ENCODE data around the gene CLVS2. TPM values are rescaled to one million over a fixed set of nuclear protein-coding genes. Genes with fewer than 3 reads are reported as not detected.

The CLVS2 gene
- polyA plus RNA-seq, 1 donor (not counting 4 experiments of a cell fraction or from before 2014, with no cell fraction given): not detected

GRCh38 chr6:122997541-122998150, 1.6 kb downstream of the CLVS2 start:
- Histone ChIP-seq H3K27ac (ENCODE audit: control insufficient read depth, insufficient read depth, low read length) (no peak overlapping the region), H4K20me1 (ENCODE audit: control insufficient read depth, extremely low read depth, insufficient read depth, low read length) (no peaks in the 10 kb centered on the region), H2AFZ (ENCODE audit: control insufficient read depth, low read length) (no peak overlapping the region), H3K9me1 (ENCODE audit: control insufficient read depth, extremely low read depth, insufficient read depth, low read length) (no peaks in the 10 kb centered on the region), H3K36me3 (ENCODE audit: control insufficient read depth in 2 of 2, extremely low read depth in 1 of 2, insufficient read depth in 2 of 2, low read length in 2 of 2) (no peaks in the 10 kb centered on the region), H3K27me3 (ENCODE audit: control insufficient read depth, extremely low read depth, insufficient read depth, low read length) (peaks cover 33% of the 10 kb centered on the region), H3K9ac (ENCODE audit: control insufficient read depth, extremely low read depth, insufficient read depth, low read length) (no peak overlapping the region), H3K4me1 (ENCODE audit: control insufficient read depth, extremely low read depth, insufficient read depth, low read length) (peaks cover 4% of the 10 kb centered on the region), H3K4me3 (ENCODE audit: control insufficient read depth in 2 of 3, extremely low read depth in 1 of 3, insufficient read depth in 2 of 3, low read depth in 1 of 3, low read length in 3 of 3) (no peak overlapping the region), H3K79me2 (ENCODE audit: control insufficient read depth, insufficient read depth, low read length) (no peaks in the 10 kb centered on the region), H3K9me3 (ENCODE audit: control insufficient read depth, low read depth, low read length) (no peaks in the 10 kb centered on the region), H3K4me2 (ENCODE audit: control insufficient read depth, extremely low read depth, insufficient read depth, low read depth, low read length) (no peak overlapping the region)
- no peak for TF ChIP-seq EZH2 (IDR thresholded peaks at IDR 0.05; ENCODE audit: low read length)
- TF ChIP-seq CTCF (optimal IDR thresholded peaks at IDR 0.05 in 1 of 3, IDR thresholded peaks at IDR 0.05 in 1 of 3, conservative IDR thresholded peaks at IDR 0.05 in 1 of 3; ENCODE audit: extremely low read depth in 1 of 3, insufficient read depth in 2 of 3, low read length in 3 of 3): no peak
- FAIRE-seq (no peak), DNase-seq (ENCODE audit: low read depth, low spot score) (no peak)
- dilution Hi-C loops (cut with MboI; ENCODE audit: extremely low pct_ligation_motif_present, low sequenced_read_pairs): no loop called here

- Histone ChIP-seq H3K27ac (ENCODE audit: control insufficient read depth, insufficient read depth, low read length) (no peak overlapping the region), H3K4me2 (ENCODE audit: control insufficient read depth, extremely low read depth, insufficient read depth, low read depth, low read length) (no peak overlapping the region), H3K9me1 (ENCODE audit: control insufficient read depth, extremely low read depth, insufficient read depth, low read length) (no peaks in the 10 kb centered on the region), H3K27me3 (ENCODE audit: control insufficient read depth, extremely low read depth, insufficient read depth, low read length) (peaks cover 33% of the 10 kb centered on the region), H3K4me3 (ENCODE audit: control insufficient read depth in 2 of 3, extremely low read depth in 1 of 3, insufficient read depth in 2 of 3, low read depth in 1 of 3, low read length in 3 of 3) (no peak overlapping the region), H3K9me3 (ENCODE audit: control insufficient read depth, low read depth, low read length) (no peaks in the 10 kb centered on the region), H2AFZ (ENCODE audit: control insufficient read depth, low read length) (no peak overlapping the region), H3K36me3 (ENCODE audit: control insufficient read depth in 2 of 2, extremely low read depth in 1 of 2, insufficient read depth in 2 of 2, low read length in 2 of 2) (no peaks in the 10 kb centered on the region), H3K79me2 (ENCODE audit: control insufficient read depth, insufficient read depth, low read length) (no peaks in the 10 kb centered on the region), H3K9ac (ENCODE audit: control insufficient read depth, extremely low read depth, insufficient read depth, low read length) (no peak overlapping the region), H4K20me1 (ENCODE audit: control insufficient read depth, extremely low read depth, insufficient read depth, low read length) (no peaks in the 10 kb centered on the region), H3K4me1 (ENCODE audit: control insufficient read depth, extremely low read depth, insufficient read depth, low read length) (peaks cover 4% of the 10 kb centered on the region)
- no peak for FAIRE-seq
- TF ChIP-seq EZH2 (IDR thresholded peaks at IDR 0.05; ENCODE audit: low read length) (no peak), CTCF (optimal IDR thresholded peaks at IDR 0.05 in 1 of 3, IDR thresholded peaks at IDR 0.05 in 1 of 3, conservative IDR thresholded peaks at IDR 0.05 in 1 of 3; ENCODE audit: extremely low read depth in 1 of 3, insufficient read depth in 2 of 3, low read length in 3 of 3) (no peak)
- no peak for DNase-seq (ENCODE audit: low read depth, low spot score)
- dilution Hi-C loops (cut with MboI; ENCODE audit: extremely low pct_ligation_motif_present, low sequenced_read_pairs): no loop called here
These were observed 2.5 kb downstream of the CLVS2 start for GRCh38 chr6:122998403-122998975.

Measured in keratinocyte (primary cell).